Astrocyte of the cerebellum (primary cell): ENCODE results near the gene FILIP1L.

Source experiments
- DNase-seq: peaks from one replicate; pipeline ENCODE4 v3.0.0-alpha.2; 2011; ENCODE audit warnings: low read depth
- H3K4me3 ChIP-seq: 2 replicates; pipeline ENCODE4 v1.5.1; 2011; ENCODE audit warnings: mild to moderate bottlenecking, low read depth, low read length, moderate library complexity
- CTCF ChIP-seq: IDR thresholded peaks from 2 replicates; pipeline ENCODE4 v1.5.1; 2012; ENCODE audit warnings: low read length, low read depth, moderate library complexity, mild to moderate bottlenecking; ENCODE audit errors: missing control alignments
- in situ Hi-C: cut with HindIII; loops from 2 replicates; pipeline ENCODE4 v1.10.0; 2017; ENCODE audit warnings: low sequenced_read_pairs

The FILIP1L gene

GRCh38 chr3:99829844-99830243 lies 284.5 kb downstream of the FILIP1L start:
- DNase-seq: no peak
- no peak for TF ChIP-seq CTCF
- H3K4me3 ChIP-seq: no peak overlapping the region
- in situ Hi-C loops: no loop called here

- H3K4me3 ChIP-seq: no peak overlapping the region
- no peak for DNase-seq
- TF ChIP-seq CTCF: no peak
- in situ Hi-C loops: no loop called here
Observed at GRCh38 chr3:99825004-99825640, 289.2 kb downstream of the FILIP1L start.

GRCh38 chr3:99823723-99824711 lies 290.3 kb downstream of the FILIP1L start:
- DNase-seq: no peak
- no peak for TF ChIP-seq CTCF
- no peak overlapping the region for H3K4me3 ChIP-seq
- in situ Hi-C loops: no loop called here

- in situ Hi-C loops: no loop called here
- no peak overlapping the region for H3K4me3 ChIP-seq
Observed at GRCh38 chr3:99818818-99819217, 295.5 kb downstream of the FILIP1L start.

GRCh38 chr3:99817437-99818240 lies 296.7 kb downstream of the FILIP1L start, which contains the start of gene CMSS1:
TSS of gene CMSS1 (plus strand) at chr3:99817862.
- in situ Hi-C loops: no loop called here
- peak; percentile 68 for DNase-seq
- peak within 1 kb of the TSS; percentile 79 for H3K4me3 ChIP-seq
- TF ChIP-seq CTCF: no peak

More at GRCh38 chr3:99818818-99819217, 295.5 kb downstream of the FILIP1L start:
- DNase-seq: no peak
- no peak for TF ChIP-seq CTCF

GRCh38 chr3:99817047-99817436 lies 297.3 kb downstream of the FILIP1L start:
- in situ Hi-C loops: no loop called here
- TF ChIP-seq CTCF: no peak

More at GRCh38 chr3:99817047-99817436, 297.3 kb downstream of the FILIP1L start:
- H3K4me3 ChIP-seq: peak overlapping the region; percentile 79
- no peak for DNase-seq
